DOHH2 (cell line): ENCODE results near the gene SH2D3A.

ENCODE experiments used
- H3F3A ChIP-seq: fragments of 200-600 bp; sonication (generic), shearing (Covaris generic); 2 replicates; pipeline ENCODE4 v1.6.0; 2016; ENCODE audit warnings: antibody characterized with exemption, mild to moderate bottlenecking; ENCODE audit not compliant: control insufficient read depth, insufficient read depth
- H3K27ac ChIP-seq: fragments of 200-600 bp; sonication (generic); 2 replicates; pipeline ENCODE4 v1.5.1; 2014; ENCODE audit warnings: low read depth, mild to moderate bottlenecking, low read length, moderate library complexity
- H3K27me3 ChIP-seq: fragments of 200-600 bp; sonication (generic); 2 replicates; pipeline ENCODE4 v1.6.1; 2014; ENCODE audit warnings: mild to moderate bottlenecking, low read length, mixed read lengths; ENCODE audit not compliant: control insufficient read depth
- H3K36me3 ChIP-seq: fragments of 200-600 bp; sonication (generic); 2 replicates; pipeline ENCODE4 v1.6.1; 2014; ENCODE audit warnings: mild to moderate bottlenecking, low read length, moderate library complexity, mixed read lengths; ENCODE audit not compliant: control insufficient read depth
- H3K4me1 ChIP-seq: fragments of 200-600 bp; sonication (generic); 2 replicates; pipeline ENCODE4 v1.6.1; 2014; ENCODE audit warnings: mild to moderate bottlenecking, low read length, mixed read lengths; ENCODE audit not compliant: control insufficient read depth
- H3K4me2 ChIP-seq: fragments of 200-600 bp; sonication (generic); 2 replicates; pipeline ENCODE4 v1.6.0; 2014; ENCODE audit warnings: mild to moderate bottlenecking, low read length, moderate library complexity
- H3K4me3 ChIP-seq: fragments of 200-600 bp; sonication (generic); 2 replicates; pipeline ENCODE4 v1.5.1; 2014; ENCODE audit warnings: mild to moderate bottlenecking, low read length, mixed read lengths
- H3K79me2 ChIP-seq: fragments of 200-600 bp; sonication (generic); 2 replicates; pipeline ENCODE4 v1.6.1; 2014; ENCODE audit warnings: mild to moderate bottlenecking, low read length, mixed read lengths; ENCODE audit not compliant: control insufficient read depth
- H3K9me2 ChIP-seq: fragments of 200-600 bp; sonication (generic); replicated peaks from 2 replicates; pipeline ENCODE4 v1.6.1; 2014; ENCODE audit warnings: mild to moderate bottlenecking, low read length, mixed read lengths; ENCODE audit not compliant: control insufficient read depth
- H3K9me3 ChIP-seq: fragments of 200-600 bp; sonication (generic); 2 replicates; pipeline ENCODE4 v1.6.1; 2014; ENCODE audit warnings: antibody characterized with exemption, low read length, mixed read lengths; ENCODE audit not compliant: control insufficient read depth, insufficient read depth
- H4K20me1 ChIP-seq: fragments of 200-600 bp; sonication (generic); 2 replicates; pipeline ENCODE4 v1.6.0; 2014; ENCODE audit warnings: low read depth, mild to moderate bottlenecking, antibody characterized with exemption, low read length, moderate library complexity; ENCODE audit not compliant: control insufficient read depth, insufficient read depth
- CTCF ChIP-seq: fragments of 200-600 bp; sonication (generic); IDR thresholded peaks from one replicate; pipeline ENCODE4 v1.5.1; 2014; ENCODE audit warnings: antibody characterized with exemption, mild to moderate bottlenecking, low read depth, low read length; ENCODE audit not compliant: poor library complexity, severe bottlenecking
- EZH2phosphoT487 ChIP-seq: fragments of 200-600 bp; sonication (generic); IDR thresholded peaks from 2 replicates; pipeline ENCODE4 v1.6.1; 2017; ENCODE audit warnings: borderline replicate concordance, mild to moderate bottlenecking, antibody characterized with exemption, low read length, moderate library complexity, mixed read lengths

The SH2D3A gene

DNA sequence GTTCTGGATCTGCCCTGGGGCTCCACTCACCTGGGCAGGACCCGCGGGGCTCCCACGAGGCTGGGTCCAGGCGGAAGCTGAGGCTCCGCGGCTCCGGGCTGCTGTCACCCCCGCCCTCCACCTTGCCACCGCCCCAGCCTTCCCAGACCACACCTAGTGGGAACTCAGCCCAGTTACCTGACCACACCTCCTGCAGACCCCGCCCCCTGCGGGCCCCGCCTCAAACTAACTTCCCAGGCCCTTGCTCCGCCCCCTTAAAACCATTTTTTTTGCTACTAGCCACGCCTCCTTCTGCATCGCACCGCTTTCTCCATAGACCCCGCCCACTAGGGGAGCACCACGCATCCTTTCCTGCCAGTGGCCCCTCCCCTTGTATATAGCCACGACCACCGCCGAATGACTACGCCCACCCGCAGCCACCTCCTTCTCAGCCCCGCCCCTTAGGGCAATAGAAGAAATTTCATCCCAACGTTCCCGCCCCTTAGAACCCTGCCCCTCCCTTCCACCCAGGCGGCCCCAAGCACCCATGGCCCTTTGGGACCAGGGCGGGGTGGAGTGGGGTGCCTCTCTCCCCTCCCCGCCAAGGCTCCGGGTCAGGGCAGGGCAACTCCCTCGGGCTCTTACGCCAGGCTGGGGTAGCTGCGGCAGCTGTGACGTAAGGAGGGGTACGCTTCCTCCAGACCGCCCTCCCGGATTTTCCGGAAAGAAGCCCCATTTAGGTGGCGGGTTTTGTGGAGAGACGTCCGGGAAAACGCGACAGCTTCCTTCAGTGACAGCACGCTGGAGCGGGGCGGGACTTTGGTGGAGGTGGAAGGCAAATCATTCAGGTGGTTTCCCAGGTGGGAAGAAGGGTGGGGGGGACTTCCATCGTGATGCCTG, at the start of gene SH2D3A:
Gene SH2D3A (minus strand): TSS at position 79 of the 879 bp plus-strand sequence. CDS start 3,687 bp downstream, outside the sequence.
- H3K27ac ChIP-seq = peak within 1 kb of the TSS; percentile 40

DNA sequence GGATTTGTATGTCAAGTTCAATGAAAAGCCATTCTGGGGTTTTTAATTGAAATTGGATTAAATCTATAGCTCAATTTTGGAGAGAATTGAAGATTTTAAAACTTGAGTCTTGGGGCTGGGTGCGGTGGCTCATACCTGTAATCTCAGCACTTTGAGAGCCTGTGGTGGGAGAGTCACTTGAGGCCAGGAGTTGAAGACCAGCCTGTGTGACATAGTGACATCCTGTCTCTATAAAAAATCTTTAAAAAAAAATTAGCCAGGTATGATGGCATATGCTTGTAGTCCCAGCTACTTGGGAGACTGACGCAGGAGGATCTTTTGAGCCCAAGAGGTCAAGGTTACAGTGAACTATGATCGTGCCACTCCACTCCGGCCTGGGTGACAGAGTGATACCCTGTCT, 46.4 kb upstream of the SH2D3A start:
- H3F3A ChIP-seq = peaks cover 3% of the 10 kb centered on the region; the same call in 1 of the 2 replicates
- H3K36me3 ChIP-seq = peaks cover 4% of the 10 kb centered on the region
- H3K27me3 ChIP-seq = no peaks in the 10 kb centered on the region
- H4K20me1 ChIP-seq = no peaks in the 10 kb centered on the region
- H3K9me3 ChIP-seq = no peaks in the 10 kb centered on the region
- TF ChIP-seq EZH2phosphoT487 (no peak), CTCF (no peak)
- no peaks in the 10 kb centered on the region for H3K9me2 ChIP-seq
- no peak overlapping the region for H3K4me3 ChIP-seq
- no peak overlapping the region for H3K4me2 ChIP-seq
- no peak overlapping the region for H3K27ac ChIP-seq
- peaks cover 10% of the 10 kb centered on the region for H3K4me1 ChIP-seq
- peaks cover 68% of the 10 kb centered on the region for H3K79me2 ChIP-seq

More for the DNA sequence above, at the start of gene SH2D3A:
- Histone ChIP-seq H3K4me2 (peak within 1 kb of the TSS; percentile 75), H3K36me3 (peaks cover under 1% of the 10 kb centered on the region), H3K4me3 (peak within 1 kb of the TSS; percentile 78), H3F3A (peaks cover 6% of the 10 kb centered on the region), H3K79me2 (peaks cover 7% of the 10 kb centered on the region), H3K27me3 (no peaks in the 10 kb centered on the region), H3K9me2 (no peaks in the 10 kb centered on the region), H3K4me1 (peaks cover 35% of the 10 kb centered on the region), H3K9me3 (no peaks in the 10 kb centered on the region), H4K20me1 (no peaks in the 10 kb centered on the region)
- no peak for TF ChIP-seq EZH2phosphoT487
- no peak for TF ChIP-seq CTCF

- Histone ChIP-seq H3K79me2 (peaks cover 66% of the 10 kb centered on the region), H3K4me1 (peaks cover 10% of the 10 kb centered on the region), H3K4me3 (no peak overlapping the region), H3K9me3 (no peaks in the 10 kb centered on the region), H3F3A (peaks cover 3% of the 10 kb centered on the region; the same call in 1 of the 2 replicates), H3K27me3 (no peaks in the 10 kb centered on the region), H3K36me3 (peaks cover 7% of the 10 kb centered on the region), H3K27ac (no peak overlapping the region), H3K4me2 (no peak overlapping the region), H3K9me2 (no peaks in the 10 kb centered on the region), H4K20me1 (no peaks in the 10 kb centered on the region)
- TF ChIP-seq CTCF = no peak
- TF ChIP-seq EZH2phosphoT487 = no peak
Observed at GRCh38 chr19:6812612-6813011, 45.4 kb upstream of the SH2D3A start.
